HepG2 (cell line): ENCODE measurements around the gene NUP93. TPM values are rescaled to one million over a fixed set of nuclear protein-coding genes. Genes with fewer than 3 reads are reported as not detected.

ENCODE experiments used
- ATF2 ChIP-seq: sonication (generic); formaldehyde crosslinking; IDR thresholded peaks from 2 replicates; pipeline ENCODE4 v1.4.0; 2020; ENCODE audit warnings: missing genetic modification reagents
- DZIP1 ChIP-seq: sonication (generic); formaldehyde crosslinking; IDR thresholded peaks from 2 replicates; pipeline ENCODE4 v1.5.0; 2020; ENCODE audit warnings: mild to moderate bottlenecking, missing genetic modification reagents
- ETV6 ChIP-seq: sonication (generic); formaldehyde crosslinking; conservative IDR thresholded peaks from 2 replicates; pipeline ENCODE4 v1.4.0; 2020; ENCODE audit warnings: missing genetic modification reagents
- HMGA1 ChIP-seq: sonication (generic); formaldehyde crosslinking; conservative IDR thresholded peaks from 2 replicates; pipeline ENCODE4 v1.4.0; 2020; ENCODE audit warnings: missing genetic modification reagents
- HNF4A ChIP-seq: sonication (generic); formaldehyde crosslinking; IDR thresholded peaks from 2 replicates; pipeline ENCODE4 v1.4.0; 2020; ENCODE audit warnings: missing genetic modification reagents
- RFX3 ChIP-seq: IDR thresholded peaks from 2 replicates; pipeline ENCODE4 v1.6.1; 2016; ENCODE audit warnings: missing biosample characterization, missing genetic modification reagents
- SNRNP70 ChIP-seq: fragments of 200-400 bp; formaldehyde crosslinking; IDR thresholded peaks from 2 replicates; pipeline ENCODE4 v1.6.1; 2017; ENCODE audit warnings: mild to moderate bottlenecking, low read depth, low read length, moderate library complexity
- TBP ChIP-seq: sonication (generic); formaldehyde crosslinking; IDR thresholded peaks from 2 replicates; pipeline ENCODE4 v1.5.0; 2020; ENCODE audit warnings: missing genetic modification reagents
- YEATS2 ChIP-seq: sonication (generic); formaldehyde crosslinking; IDR thresholded peaks from 2 replicates; pipeline ENCODE4 v1.4.0; 2020; ENCODE audit warnings: missing genetic modification reagents, borderline replicate concordance
- ZFAT ChIP-seq: sonication (generic); formaldehyde crosslinking; conservative IDR thresholded peaks from 2 replicates; pipeline ENCODE4 v1.8.1; 2023; ENCODE audit warnings: missing genetic modification reagents, inconsistent platforms
- ZMYM3 ChIP-seq: sonication (generic); formaldehyde crosslinking; IDR thresholded peaks from 2 replicates; pipeline ENCODE4 v1.5.1; 2020; ENCODE audit warnings: mild to moderate bottlenecking, missing genetic modification reagents
- ZNF10 ChIP-seq: sonication (generic); formaldehyde crosslinking; IDR thresholded peaks from 2 replicates; pipeline ENCODE4 v1.4.0; 2020; ENCODE audit warnings: mild to moderate bottlenecking, low read depth, missing genetic modification reagents, borderline replicate concordance
- ZNF292 ChIP-seq: sonication (generic); formaldehyde crosslinking; IDR thresholded peaks from 2 replicates; pipeline ENCODE4 v1.8.1; 2022; ENCODE audit warnings: mild to moderate bottlenecking, low read depth, missing genetic modification reagents, borderline replicate concordance
- ZNF337 ChIP-seq: sonication (generic); formaldehyde crosslinking; IDR thresholded peaks from 2 replicates; pipeline ENCODE4 v1.5.1; 2020; ENCODE audit warnings: missing genetic modification reagents, low read depth, mild to moderate bottlenecking, borderline replicate concordance
- ZNF382 ChIP-seq: sonication (generic); formaldehyde crosslinking; IDR thresholded peaks from 2 replicates; pipeline ENCODE4 v1.5.0; 2020; ENCODE audit warnings: missing genetic modification reagents, mild to moderate bottlenecking, borderline replicate concordance
- ZNF431 ChIP-seq: sonication (generic); formaldehyde crosslinking; IDR thresholded peaks from 2 replicates; pipeline ENCODE4 v1.9.0; 2022; ENCODE audit warnings: missing genetic modification reagents, low read depth, mild to moderate bottlenecking, borderline replicate concordance
- ZSCAN21 ChIP-seq: sonication (generic); formaldehyde crosslinking; IDR thresholded peaks from 2 replicates; pipeline ENCODE4 v1.8.0; 2022; ENCODE audit warnings: mild to moderate bottlenecking, missing genetic modification reagents, moderate library complexity, borderline replicate concordance
- polyA plus RNA-seq, 8 experiments: library from polyadenylated mRNA; depleted of rRNA in 3 of 8; stranded (reverse) in 7 of 8; unstranded in 1 of 8; fragments of >200 nt; fragmentation: Illumina TruSeq in 4 of 8; extraction: Trizol in 4 of 8; gene quantifications; 2 replicates each; pipeline versions ENCODE4 v1.2.1 to v1.2.3, GENCODE V29; 2011 to 2016; ENCODE audit warnings: low read depth in 4 of 8, missing spikeins in 1 of 8, mixed read lengths in 1 of 8; ENCODE audit not compliant: insufficient read depth in 1 of 8
- total RNA-seq, 5 experiments: library from RNA; depleted of rRNA; stranded (reverse); fragments of >200 nt; fragmentation: Illumina TruSeq; extraction: Trizol; gene quantifications; 2 replicates each; pipeline ENCODE4 v1.2.3, GENCODE V29; 2016; ENCODE audit warnings: low read depth in 1 of 5
- TF ChIP-seq, protein P1 (sequence below): sonication (generic); formaldehyde crosslinking; IDR thresholded peaks from 2 replicates; pipeline ENCODE4 v1.5.0; 2020; ENCODE audit warnings: mild to moderate bottlenecking, missing genetic modification reagents, borderline replicate concordance

NUP93 gene
- total and polyA plus RNA-seq, 2 of the 13 experiments (the other 11 are each of a cell fraction or from before 2014, with no cell fraction given), result 58.5 to 140 TPM

DNA sequence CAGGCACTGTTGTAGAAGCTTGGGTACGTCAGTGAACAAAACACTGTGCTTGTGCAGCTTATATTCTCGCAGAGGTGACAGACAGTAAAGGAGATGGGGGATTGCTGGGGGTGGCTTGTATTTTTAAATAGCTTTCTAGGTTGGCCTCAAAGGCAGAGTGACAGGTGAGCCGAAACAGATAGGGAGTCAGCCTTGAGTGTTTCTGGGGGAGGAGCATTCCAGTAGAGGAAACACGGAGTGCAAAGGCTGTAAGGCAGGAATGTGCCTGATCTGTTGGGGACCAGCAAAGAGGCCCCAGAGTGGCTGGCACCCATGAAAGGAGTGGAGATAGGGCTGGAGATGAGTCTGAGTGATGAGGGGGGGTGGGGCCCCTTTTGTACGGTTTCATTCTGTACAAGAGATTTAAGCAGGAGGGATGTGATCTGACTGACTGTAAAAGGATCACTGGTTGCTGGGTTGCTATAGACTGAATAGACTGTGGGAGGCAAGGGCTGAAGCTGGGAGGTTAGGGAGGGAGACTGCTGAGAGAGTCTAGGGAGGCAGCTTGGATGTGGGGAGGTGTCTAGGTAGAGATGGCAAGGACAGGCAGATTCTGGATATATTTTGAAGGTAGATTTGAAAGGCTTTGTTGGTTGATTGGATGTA is 15.2 kb downstream of the NUP93 start (continued):
- TF ChIP-seq ETV6 (CRISPR knock-in tag), result no peak; the same call in 1 of the 2 replicates
- no peak for TF ChIP-seq ZFAT
- no peak for TF ChIP-seq ZSCAN21 (CRISPR knock-in tag)
- TF ChIP-seq ZNF292, result peak; percentile 72; the same call in 1 of the 2 replicates
- TF ChIP-seq RFX3 (CRISPR knock-in tag), result no peak
- no peak for TF ChIP-seq SNRNP70
- no peak for TF ChIP-seq ATF2 (CRISPR knock-in tag)
- 0 out of 2 replicates have a peak, but pooled peaks have one; percentile 16 for TF ChIP-seq YEATS2 (CRISPR knock-in tag)
- TF ChIP-seq HNF4A (CRISPR knock-in tag), result peak; percentile 76
- TF ChIP-seq ZNF10 (CRISPR knock-in tag), result no peak
- no peak for TF ChIP-seq TBP (CRISPR knock-in tag)
- TF ChIP-seq DZIP1 (CRISPR knock-in tag), result no peak
- TF ChIP-seq HMGA1 (CRISPR knock-in tag), result no peak
- TF ChIP-seq, protein P1, sequence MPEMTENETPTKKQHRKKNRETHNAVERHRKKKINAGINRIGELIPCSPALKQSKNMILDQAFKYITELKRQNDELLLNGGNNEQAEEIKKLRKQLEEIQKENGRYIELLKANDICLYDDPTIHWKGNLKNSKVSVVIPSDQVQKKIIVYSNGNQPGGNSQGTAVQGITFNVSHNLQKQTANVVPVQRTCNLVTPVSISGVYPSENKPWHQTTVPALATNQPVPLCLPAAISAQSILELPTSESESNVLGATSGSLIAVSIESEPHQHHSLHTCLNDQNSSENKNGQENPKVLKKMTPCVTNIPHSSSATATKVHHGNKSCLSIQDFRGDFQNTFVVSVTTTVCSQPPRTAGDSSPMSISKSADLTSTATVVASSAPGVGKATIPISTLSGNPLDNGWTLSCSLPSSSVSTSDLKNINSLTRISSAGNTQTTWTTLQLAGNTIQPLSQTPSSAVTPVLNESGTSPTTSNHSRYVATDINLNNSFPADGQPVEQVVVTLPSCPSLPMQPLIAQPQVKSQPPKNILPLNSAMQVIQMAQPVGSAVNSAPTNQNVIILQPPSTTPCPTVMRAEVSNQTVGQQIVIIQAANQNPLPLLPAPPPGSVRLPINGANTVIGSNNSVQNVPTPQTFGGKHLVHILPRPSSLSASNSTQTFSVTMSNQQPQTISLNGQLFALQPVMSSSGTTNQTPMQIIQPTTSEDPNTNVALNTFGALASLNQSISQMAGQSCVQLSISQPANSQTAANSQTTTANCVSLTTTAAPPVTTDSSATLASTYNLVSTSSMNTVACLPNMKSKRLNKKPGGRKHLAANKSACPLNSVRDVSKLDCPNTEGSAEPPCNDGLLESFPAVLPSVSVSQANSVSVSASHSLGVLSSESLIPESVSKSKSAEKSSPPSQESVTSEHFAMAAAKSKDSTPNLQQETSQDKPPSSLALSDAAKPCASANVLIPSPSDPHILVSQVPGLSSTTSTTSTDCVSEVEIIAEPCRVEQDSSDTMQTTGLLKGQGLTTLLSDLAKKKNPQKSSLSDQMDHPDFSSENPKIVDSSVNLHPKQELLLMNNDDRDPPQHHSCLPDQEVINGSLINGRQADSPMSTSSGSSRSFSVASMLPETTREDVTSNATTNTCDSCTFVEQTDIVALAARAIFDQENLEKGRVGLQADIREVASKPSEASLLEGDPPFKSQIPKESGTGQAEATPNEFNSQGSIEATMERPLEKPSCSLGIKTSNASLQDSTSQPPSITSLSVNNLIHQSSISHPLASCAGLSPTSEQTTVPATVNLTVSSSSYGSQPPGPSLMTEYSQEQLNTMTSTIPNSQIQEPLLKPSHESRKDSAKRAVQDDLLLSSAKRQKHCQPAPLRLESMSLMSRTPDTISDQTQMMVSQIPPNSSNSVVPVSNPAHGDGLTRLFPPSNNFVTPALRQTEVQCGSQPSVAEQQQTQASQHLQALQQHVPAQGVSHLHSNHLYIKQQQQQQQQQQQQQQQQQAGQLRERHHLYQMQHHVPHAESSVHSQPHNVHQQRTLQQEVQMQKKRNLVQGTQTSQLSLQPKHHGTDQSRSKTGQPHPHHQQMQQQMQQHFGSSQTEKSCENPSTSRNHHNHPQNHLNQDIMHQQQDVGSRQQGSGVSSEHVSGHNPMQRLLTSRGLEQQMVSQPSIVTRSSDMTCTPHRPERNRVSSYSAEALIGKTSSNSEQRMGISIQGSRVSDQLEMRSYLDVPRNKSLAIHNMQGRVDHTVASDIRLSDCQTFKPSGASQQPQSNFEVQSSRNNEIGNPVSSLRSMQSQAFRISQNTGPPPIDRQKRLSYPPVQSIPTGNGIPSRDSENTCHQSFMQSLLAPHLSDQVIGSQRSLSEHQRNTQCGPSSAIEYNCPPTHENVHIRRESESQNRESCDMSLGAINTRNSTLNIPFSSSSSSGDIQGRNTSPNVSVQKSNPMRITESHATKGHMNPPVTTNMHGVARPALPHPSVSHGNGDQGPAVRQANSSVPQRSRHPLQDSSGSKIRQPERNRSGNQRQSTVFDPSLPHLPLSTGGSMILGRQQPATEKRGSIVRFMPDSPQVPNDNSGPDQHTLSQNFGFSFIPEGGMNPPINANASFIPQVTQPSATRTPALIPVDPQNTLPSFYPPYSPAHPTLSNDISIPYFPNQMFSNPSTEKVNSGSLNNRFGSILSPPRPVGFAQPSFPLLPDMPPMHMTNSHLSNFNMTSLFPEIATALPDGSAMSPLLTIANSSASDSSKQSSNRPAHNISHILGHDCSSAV, result no peak
- peak; percentile 23; the same call in 1 of the 2 replicates for TF ChIP-seq ZMYM3 (CRISPR knock-in tag)
- TF ChIP-seq ZNF431 (CRISPR knock-in tag), result no peak
- TF ChIP-seq ZNF382 (CRISPR knock-in tag), result no peak
- TF ChIP-seq ZNF337, result no peak
